KOPT-K1 (cell line): Measurements from ENCODE around the gene ADAMTS18.
"Not testable (repeated sequence)": the region's sequence is repeated elsewhere in the genome, so short reads cannot be mapped to it uniquely, and the experiment has no call there.

ENCODE experiments used
- H3K27ac ChIP-seq: fragments of 200-600 bp; sonication (generic); 2 replicates; pipeline ENCODE4 v1.5.1; 2016; ENCODE audit warnings: antibody characterized with exemption, mild to moderate bottlenecking, low read depth, low read length; ENCODE audit not compliant: poor library complexity, severe bottlenecking
- H3K36me3 ChIP-seq: fragments of 200-600 bp; sonication (generic); 2 replicates; pipeline ENCODE4 v1.5.1; 2017; ENCODE audit warnings: antibody characterized with exemption, mild to moderate bottlenecking, low read length, moderate library complexity; ENCODE audit not compliant: insufficient read depth
- H3K9me3 ChIP-seq: fragments of 200-600 bp; sonication (generic); 2 replicates; pipeline ENCODE4 v1.5.1; 2017; ENCODE audit warnings: antibody characterized with exemption, low read length, mild to moderate bottlenecking; ENCODE audit not compliant: insufficient read depth, poor library complexity, severe bottlenecking

The ADAMTS18 gene

DNA sequence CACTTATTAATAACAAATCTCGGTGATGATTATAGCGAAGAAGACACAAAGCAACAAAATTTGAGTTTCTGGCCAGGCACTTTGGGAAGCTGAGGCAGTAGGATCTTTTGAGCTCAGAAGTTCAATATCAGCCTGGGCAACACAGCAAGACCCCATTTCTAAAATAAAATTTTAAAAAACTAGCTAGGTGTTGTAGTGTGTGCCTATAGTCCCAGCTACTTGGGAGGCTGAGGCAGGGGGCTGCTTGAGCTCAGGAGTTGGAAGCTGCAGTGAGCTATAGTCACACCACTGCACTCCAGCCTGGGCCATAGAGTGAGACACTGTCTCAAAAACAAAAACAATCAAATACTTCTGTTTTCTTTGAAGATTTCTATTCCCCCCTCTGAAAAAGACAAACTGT, 130.7 kb downstream of the ADAMTS18 start:
- Histone ChIP-seq H3K36me3 (no peaks in the 10 kb centered on the region), H3K9me3 (no peaks in the 10 kb centered on the region), H3K27ac (no peak overlapping the region)

- no peaks in the 10 kb centered on the region for H3K36me3 ChIP-seq
- H3K27ac ChIP-seq = no peak overlapping the region
- H3K9me3 ChIP-seq = no peaks in the 10 kb centered on the region
Measured at GRCh38 chr16:77302674-77303073, 132.2 kb downstream of the ADAMTS18 start.

GRCh38 chr16:77302249-77302648, 132.6 kb downstream of the ADAMTS18 start:
- Histone ChIP-seq H3K27ac (no peak overlapping the region), H3K9me3 (no peaks in the 10 kb centered on the region), H3K36me3 (no peaks in the 10 kb centered on the region)

DNA sequence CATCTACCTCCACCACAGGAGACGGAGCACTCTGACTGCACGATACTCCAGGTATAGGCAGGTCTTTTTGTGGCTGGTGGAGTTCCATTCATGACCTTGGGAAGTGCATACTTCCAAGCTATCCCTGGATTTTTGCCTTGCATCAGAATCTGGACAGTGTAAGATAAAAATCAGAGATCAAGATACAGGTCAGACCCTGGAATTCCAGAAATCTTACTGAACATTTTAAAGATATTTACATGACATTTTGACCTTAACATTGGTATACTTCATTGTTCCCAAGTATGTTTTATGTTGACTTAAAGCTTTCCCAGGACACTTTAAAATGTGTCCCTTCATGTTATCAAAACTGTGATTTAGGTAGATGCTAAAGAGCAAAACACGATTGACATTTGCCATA, 134.6 kb downstream of the ADAMTS18 start:
- H3K9me3 ChIP-seq = no peaks in the 10 kb centered on the region
- H3K36me3 ChIP-seq = no peaks in the 10 kb centered on the region
- no peak overlapping the region for H3K27ac ChIP-seq

DNA sequence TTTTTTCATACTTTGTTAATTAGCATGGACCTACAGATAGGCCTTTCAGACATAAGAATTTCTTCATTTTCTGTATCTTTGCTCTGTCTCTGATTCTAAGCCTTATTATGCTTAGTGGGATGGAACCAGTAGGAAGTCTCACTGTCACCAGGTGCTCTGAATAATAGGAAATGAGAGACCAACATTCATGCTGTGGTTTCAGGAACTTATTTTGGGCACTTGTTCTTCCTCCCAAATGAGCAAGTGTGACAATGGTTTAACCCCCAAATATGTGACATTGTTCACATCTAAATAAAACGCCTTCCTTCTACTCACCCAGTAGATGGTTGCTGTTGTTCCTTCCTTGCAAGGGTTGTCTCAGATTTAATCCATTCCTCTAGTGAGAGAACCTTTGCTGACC, 135.4 kb downstream of the ADAMTS18 start:
- no peak overlapping the region for H3K27ac ChIP-seq
- H3K36me3 ChIP-seq = no peaks in the 10 kb centered on the region
- no peaks in the 10 kb centered on the region for H3K9me3 ChIP-seq

DNA sequence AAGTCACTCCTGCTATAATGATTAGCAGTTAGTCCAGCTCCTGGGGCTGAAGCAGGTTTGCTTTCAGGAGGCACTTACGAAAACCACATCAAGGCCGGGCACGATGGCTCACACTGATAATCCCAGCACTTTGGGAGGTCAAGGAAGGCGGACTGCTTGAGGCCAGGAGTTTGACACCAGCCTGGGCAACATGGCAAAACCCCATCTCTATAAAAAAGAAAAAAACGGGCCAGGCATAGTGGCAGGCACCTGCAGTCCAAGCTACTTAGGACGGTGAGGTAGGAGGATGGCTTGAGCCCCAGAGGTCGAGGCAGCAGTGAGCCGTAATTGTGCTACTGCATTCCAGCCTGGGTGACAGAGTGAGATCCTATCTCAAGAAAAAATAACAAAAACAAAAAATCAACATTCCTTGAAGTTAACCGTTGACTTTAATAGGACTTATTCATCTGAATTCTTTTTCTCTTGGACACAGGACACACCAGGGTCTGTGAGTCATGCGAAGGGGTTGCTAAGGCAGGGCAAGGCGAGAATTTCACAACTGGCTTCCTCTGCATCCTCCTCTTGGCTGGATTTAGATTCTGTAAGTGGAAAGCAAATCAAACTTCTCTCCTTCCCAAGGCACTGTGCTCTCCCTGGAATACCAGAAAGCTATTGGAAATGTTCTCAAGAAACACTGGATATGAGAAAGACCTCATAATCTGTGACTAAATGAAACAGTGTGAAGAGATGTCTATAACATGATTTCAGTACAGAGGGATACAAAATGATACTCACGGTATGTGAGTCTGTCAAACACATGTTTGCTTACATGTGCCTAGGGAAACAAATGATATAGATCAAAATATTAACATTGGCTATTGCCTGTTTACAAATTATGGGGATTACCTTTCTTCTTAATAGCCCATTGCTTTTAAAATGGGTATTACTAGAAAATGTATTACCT, 136.1 kb downstream of the ADAMTS18 start:
- no peaks in the 10 kb centered on the region for H3K9me3 ChIP-seq
- no peaks in the 10 kb centered on the region for H3K36me3 ChIP-seq
- no peak overlapping the region for H3K27ac ChIP-seq

- Histone ChIP-seq H3K27ac (no peak overlapping the region), H3K9me3 (no peaks in the 10 kb centered on the region), H3K36me3 (no peaks in the 10 kb centered on the region)
Measured at GRCh38 chr16:77297996-77298395, 136.8 kb downstream of the ADAMTS18 start.

GRCh38 chr16:77295896-77296295, 138.9 kb downstream of the ADAMTS18 start:
- Histone ChIP-seq H3K36me3 (no peaks in the 10 kb centered on the region), H3K27ac (no peak overlapping the region), H3K9me3 (no peaks in the 10 kb centered on the region)

GRCh38 chr16:77290451-77291115, 144.3 kb downstream of the ADAMTS18 start:
- Histone ChIP-seq H3K9me3 (no peaks in the 10 kb centered on the region), H3K36me3 (no peaks in the 10 kb centered on the region), H3K27ac (no peak overlapping the region)

GRCh38 chr16:77289331-77289809, 145.5 kb downstream of the ADAMTS18 start:
- no peaks in the 10 kb centered on the region for H3K36me3 ChIP-seq
- H3K27ac ChIP-seq = no peak overlapping the region
- no peaks in the 10 kb centered on the region for H3K9me3 ChIP-seq

GRCh38 chr16:77288222-77288621, 146.6 kb downstream of the ADAMTS18 start:
- Histone ChIP-seq H3K36me3 (no peaks in the 10 kb centered on the region), H3K27ac (no peak overlapping the region), H3K9me3 (no peaks in the 10 kb centered on the region)

DNA sequence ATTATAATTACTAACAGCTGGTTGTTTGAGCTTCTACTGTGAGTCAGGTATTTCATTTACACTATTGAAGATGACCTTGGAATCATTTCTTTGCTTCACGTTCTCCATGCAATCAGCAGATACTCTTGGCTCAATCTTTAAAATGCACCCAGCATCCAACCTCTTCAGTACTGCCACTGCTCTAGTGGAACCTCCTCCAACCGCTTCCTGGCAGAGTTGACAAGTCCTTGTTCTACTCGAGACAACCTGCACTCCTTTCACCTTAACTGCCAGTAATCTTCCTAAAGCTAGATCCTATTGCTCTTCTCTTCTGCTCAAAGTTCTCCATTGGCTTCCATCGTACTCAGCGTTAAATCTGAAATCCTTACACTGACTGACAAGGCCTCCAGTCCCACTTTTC, 149.2 kb downstream of the ADAMTS18 start:
- Histone ChIP-seq H3K9me3 (no peaks in the 10 kb centered on the region), H3K27ac (no peak overlapping the region), H3K36me3 (no peaks in the 10 kb centered on the region)

DNA sequence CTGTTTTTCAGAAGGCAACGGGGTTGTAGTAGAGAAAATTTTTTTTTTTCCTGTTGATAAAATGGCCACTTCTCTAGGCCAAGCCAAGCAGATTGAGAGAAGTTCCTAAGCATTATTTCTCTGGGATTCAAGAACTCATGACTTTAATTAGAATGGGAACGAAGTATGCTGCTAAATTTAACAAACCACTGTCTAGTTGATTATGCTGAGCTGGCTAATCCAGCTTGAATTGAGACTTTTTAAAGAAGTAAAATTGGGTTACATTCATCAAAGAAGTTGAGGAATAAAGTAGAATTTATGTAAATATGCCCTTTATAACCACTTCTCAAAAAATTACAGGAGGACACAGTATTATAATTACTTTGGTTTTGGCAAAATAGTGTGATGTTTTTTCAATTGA, 152.5 kb downstream of the ADAMTS18 start:
- H3K9me3 ChIP-seq = no peaks in the 10 kb centered on the region

DNA sequence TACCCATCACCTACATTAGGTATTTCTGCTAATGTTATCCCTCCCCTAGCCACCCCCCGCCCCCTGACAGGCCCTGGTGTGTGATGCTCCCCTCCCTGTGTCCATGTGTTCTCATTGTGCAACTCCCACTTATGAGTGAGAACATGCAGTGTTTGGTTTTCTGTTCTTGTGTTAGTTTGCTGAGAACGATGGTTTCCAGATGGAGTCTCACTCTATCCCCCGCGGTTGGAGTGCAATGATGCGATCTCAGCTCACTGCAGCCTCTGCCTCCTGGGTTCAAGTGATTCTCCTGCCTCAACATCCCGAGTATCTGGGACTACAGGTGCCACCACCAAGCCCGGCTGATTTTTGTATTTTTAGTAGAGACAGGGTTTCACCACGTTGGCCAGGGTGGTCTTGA, 155.5 kb downstream of the ADAMTS18 start:
- H3K36me3 ChIP-seq, H3K9me3 ChIP-seq, H3K27ac ChIP-seq: not testable (repeated sequence)

More for the DNA sequence above, 152.5 kb downstream of the ADAMTS18 start:
- H3K36me3 ChIP-seq = no peaks in the 10 kb centered on the region
- H3K27ac ChIP-seq = no peak overlapping the region

DNA sequence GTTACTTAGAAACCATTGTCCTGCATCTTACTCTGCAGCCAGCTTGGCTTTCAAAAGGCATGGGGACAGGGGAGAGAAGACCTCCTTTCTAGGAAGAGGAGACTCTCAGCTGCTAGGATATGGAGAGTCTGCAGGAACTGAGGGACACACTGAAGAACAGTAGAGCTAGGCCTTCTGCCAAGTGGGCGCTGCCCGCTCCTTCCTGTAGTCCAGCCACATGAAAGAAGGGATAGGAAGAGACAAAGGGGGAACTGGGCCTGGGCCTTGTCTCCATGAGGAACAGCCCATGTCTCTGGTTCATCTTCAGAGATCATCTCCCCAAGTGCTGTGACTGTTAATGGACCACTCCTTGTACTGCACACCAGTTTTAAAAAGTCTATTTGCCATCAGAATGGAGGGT, 157.3 kb downstream of the ADAMTS18 start:
- no peaks in the 10 kb centered on the region for H3K36me3 ChIP-seq
- no peaks in the 10 kb centered on the region for H3K9me3 ChIP-seq
- H3K27ac ChIP-seq = no peak overlapping the region
